Measurements from ENCODE around the gene GSTP1.

- TF ChIP-seq CTCF (IDR thresholded peaks at IDR 0.05): no peak
- TF ChIP-seq POLR2A (IDR thresholded peaks at IDR 0.05): no peak
Observed at GRCh38 chr11:67599149-67599548, 15.5 kb downstream of the GSTP1 start.

All from testis (tissue), 2 donors.